ENCODE measurements around the gene DUSP8. TPM values are rescaled to one million over a fixed set of nuclear protein-coding genes. Genes with fewer than 3 reads are reported as not detected.

DUSP8 gene
- total RNA-seq, 2 experiments from 2014 or later: 83.9 to 91.2 TPM

- H3K4me3 Mint-ChIP-seq: no peak overlapping the region
- H3K4me3 ChIP-seq (ENCODE audit: low read length): no peak overlapping the region
- no peaks in the 10 kb centered on the region for H3K9me3 Mint-ChIP-seq
- ChIA-PET CTCF (interaction anchor here (1.2 kb wide), 1 partner anchor 55 kb away, joined by 3 read pairs; no protein-coding TSS in a partner anchor), POLR2A (no interaction called here)
- ATAC-seq (ENCODE audit: poor library complexity) (no peak), DNase-seq (no peak)
- H3K9me3 ChIP-seq (ENCODE audit: control insufficient read depth in 1 of 2, insufficient read depth in 1 of 2, low read length in 2 of 2): no peaks in the 10 kb centered on the region
- H3K27me3 ChIP-seq (ENCODE audit: control insufficient read depth in 1 of 2, insufficient read depth in 2 of 2, low read length in 2 of 2): no peaks in the 10 kb centered on the region
- H3K27ac Mint-ChIP-seq: peak overlapping the region; percentile 18
- peaks cover 61% of the 10 kb centered on the region for H3K4me1 ChIP-seq (ENCODE audit: insufficient read depth, low read length)
- no peaks in the 10 kb centered on the region for H3K27me3 Mint-ChIP-seq
- H3K36me3 Mint-ChIP-seq (ENCODE audit: low read depth): no peaks in the 10 kb centered on the region
- H3K27ac ChIP-seq (ENCODE audit: low read depth in 1 of 2, low read length in 2 of 2): no peak overlapping the region
- intact Hi-C loops (cut with DNase I, micrococcal nuclease): loop anchor here (10.0 kb wide), 2 partner anchors 255 to 675 kb away; partner anchors contain the start of genes POLR2L (in 1 of the 2) and TSPAN4 (in 1 of the 2)
- no peak for TF ChIP-seq CTCF (IDR thresholded peaks at IDR 0.05)
- H3K36me3 ChIP-seq (ENCODE audit: insufficient read depth, low read length): peaks cover 7% of the 10 kb centered on the region
- peaks cover 70% of the 10 kb centered on the region for H3K4me1 Mint-ChIP-seq (ENCODE audit: low read depth)
Measured at GRCh38 chr11:1519028-1520010, 52.8 kb downstream of the DUSP8 start.

GRCh38 chr11:1518301-1518700 is 53.8 kb downstream of the DUSP8 start:
- POLR2A ChIA-PET: no interaction called here
- H3K4me1 ChIP-seq (ENCODE audit: insufficient read depth, low read length): peaks cover 63% of the 10 kb centered on the region

More at GRCh38 chr11:1518301-1518700, 53.8 kb downstream of the DUSP8 start:
- Histone ChIP-seq H3K27ac (ENCODE audit: low read depth in 1 of 2, low read length in 2 of 2) (no peak overlapping the region), H3K4me3 (ENCODE audit: low read length) (no peak overlapping the region), H3K9me3 (ENCODE audit: control insufficient read depth in 1 of 2, insufficient read depth in 1 of 2, low read length in 2 of 2) (no peaks in the 10 kb centered on the region), H3K36me3 (ENCODE audit: insufficient read depth, low read length) (peaks cover 11% of the 10 kb centered on the region), H3K27me3 (ENCODE audit: control insufficient read depth in 1 of 2, insufficient read depth in 2 of 2, low read length in 2 of 2) (no peaks in the 10 kb centered on the region)
- intact Hi-C loops (cut with DNase I, micrococcal nuclease): loop anchor here (10.0 kb wide), 2 partner anchors 254 to 674 kb away; partner anchors contain the start of genes POLR2L (in 1 of the 2) and TSPAN4 (in 1 of the 2)
- Mint-ChIP-seq H3K36me3 (ENCODE audit: low read depth) (peaks cover 3% of the 10 kb centered on the region), H3K4me1 (ENCODE audit: low read depth) (peaks cover 70% of the 10 kb centered on the region), H3K4me3 (no peak overlapping the region), H3K9me3 (no peaks in the 10 kb centered on the region), H3K27me3 (no peaks in the 10 kb centered on the region), H3K27ac (no peak overlapping the region)
- no peak for DNase-seq
- no peak for ATAC-seq (ENCODE audit: poor library complexity)
- no peak for TF ChIP-seq CTCF (IDR thresholded peaks at IDR 0.05)
- CTCF ChIA-PET: no interaction called here
